Neutrophil (primary cell): Measurements from ENCODE around the gene AGA.
A peak's percentile ranks its signal among the peaks of the same experiment; 100 is the strongest.

Experiments used
- H3K27ac ChIP-seq: fragments of 200-600 bp; sonication (generic); 2 replicates; pipeline ENCODE4 v1.5.1; 2016; ENCODE audit warnings: mild to moderate bottlenecking, moderate library complexity
- H3K27me3 ChIP-seq: fragments of 200-600 bp; sonication (generic); 2 replicates; pipeline ENCODE4 v1.6.0; 2016; ENCODE audit warnings: mild to moderate bottlenecking
- H3K36me3 ChIP-seq: fragments of 200-600 bp; sonication (generic); 2 replicates; pipeline ENCODE4 v1.5.1; 2017
- H3K4me1 ChIP-seq, 2 experiments: fragments of 200-600 bp in 1 of 2; sonication (generic) in 1 of 2; 1 replicate in 1 of 2; 2 replicates in 1 of 2; pipeline versions ENCODE4 v1.5.1 to v1.6.1; 2013 to 2016; ENCODE audit warnings: low read depth in 1 of 2, low read length in 1 of 2, mild to moderate bottlenecking in 1 of 2, moderate library complexity in 1 of 2; ENCODE audit not compliant: control insufficient read depth in 1 of 2, insufficient read depth in 1 of 2
- H3K4me3 ChIP-seq, 2 experiments: fragments of 200-600 bp in 1 of 2; sonication (generic) in 1 of 2; 1 replicate in 1 of 2; 2 replicates in 1 of 2; pipeline ENCODE4 v1.5.1; 2013 to 2016; ENCODE audit warnings: low read depth in 1 of 2, low read length in 1 of 2, mild to moderate bottlenecking in 1 of 2, moderate library complexity in 1 of 2
- H3K9me3 ChIP-seq: fragments of 200-600 bp; sonication (generic); 2 replicates; pipeline ENCODE4 v1.5.1; 2016
- CTCF ChIP-seq: fragments of 200-600 bp; sonication (generic); IDR thresholded peaks from 2 replicates; pipeline ENCODE4 v1.5.1; 2016; ENCODE audit warnings: antibody characterized with exemption

The AGA gene

GRCh38 chr4:177485528-177485927, 43.3 kb upstream of the AGA start:
- H3K4me1 ChIP-seq = peaks cover 28 to 30% of the 10 kb centered on the region in 2 experiments
- H3K27ac ChIP-seq = peak overlapping the region; percentile 74
- no peaks in the 10 kb centered on the region for H3K36me3 ChIP-seq
- H3K9me3 ChIP-seq = no peaks in the 10 kb centered on the region
- no peak overlapping the region for H3K4me3 ChIP-seq
- TF ChIP-seq CTCF = no peak
- no peaks in the 10 kb centered on the region for H3K27me3 ChIP-seq

DNA sequence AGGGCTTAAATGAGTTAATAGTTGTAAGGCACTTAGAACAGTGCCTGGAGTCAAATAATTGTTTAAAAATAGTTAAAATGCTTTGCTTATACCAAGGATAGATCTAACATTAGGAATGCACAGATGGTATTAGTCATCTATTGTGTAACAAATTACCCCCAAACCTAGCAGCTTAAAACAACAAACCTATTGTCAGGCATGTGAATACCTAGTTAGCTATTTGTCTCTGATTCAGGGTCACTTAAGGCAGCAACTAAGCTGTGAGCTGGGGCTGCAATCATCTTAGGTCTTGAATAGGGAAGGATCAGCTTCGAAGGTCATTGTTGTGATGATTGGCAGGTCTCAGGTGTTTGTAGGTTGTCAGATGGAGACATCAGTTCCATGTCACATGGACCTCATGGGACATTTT, 42.4 kb upstream of the AGA start:
- peak overlapping the region; percentile 74 for H3K27ac ChIP-seq
- H3K4me3 ChIP-seq = no peak overlapping the region
- H3K36me3 ChIP-seq = no peaks in the 10 kb centered on the region
- H3K4me1 ChIP-seq = peaks cover 28 to 30% of the 10 kb centered on the region in 2 experiments
- H3K27me3 ChIP-seq = no peaks in the 10 kb centered on the region
- TF ChIP-seq CTCF = no peak
- H3K9me3 ChIP-seq = no peaks in the 10 kb centered on the region

GRCh38 chr4:177483760-177484159, 41.5 kb upstream of the AGA start:
- Histone ChIP-seq H3K9me3 (no peaks in the 10 kb centered on the region), H3K4me1 (peaks cover 28 to 30% of the 10 kb centered on the region in 2 experiments), H3K27ac (peak overlapping the region; percentile 74), H3K4me3 (no peak overlapping the region), H3K27me3 (no peaks in the 10 kb centered on the region), H3K36me3 (no peaks in the 10 kb centered on the region)
- TF ChIP-seq CTCF = no peak

DNA sequence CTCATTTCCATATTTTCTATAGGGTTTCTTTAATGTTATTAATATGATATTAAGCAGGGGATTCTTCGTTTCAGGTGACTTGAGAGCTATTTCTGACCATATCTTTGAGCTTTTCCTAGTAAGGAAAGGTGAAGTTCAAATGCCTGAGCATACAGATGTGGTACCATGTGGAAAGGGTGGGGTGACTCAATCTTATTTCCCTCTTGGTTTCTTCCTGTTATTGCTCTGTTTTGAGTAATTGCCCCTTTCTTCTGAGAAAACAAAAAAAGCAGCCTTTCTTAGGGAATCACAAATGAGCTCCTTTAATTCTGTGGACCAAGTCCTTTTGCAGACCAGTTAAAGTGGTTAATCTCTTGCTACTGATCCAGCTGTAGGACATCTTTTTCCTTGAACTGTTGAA, 41.0 kb upstream of the AGA start:
- Histone ChIP-seq H3K27ac (peak overlapping the region; percentile 74), H3K27me3 (no peaks in the 10 kb centered on the region), H3K4me1 (peaks cover 28 to 30% of the 10 kb centered on the region in 2 experiments), H3K4me3 (no peak overlapping the region), H3K9me3 (no peaks in the 10 kb centered on the region), H3K36me3 (no peaks in the 10 kb centered on the region)
- TF ChIP-seq CTCF = no peak

- Histone ChIP-seq H3K4me3 (no peak overlapping the region), H3K36me3 (no peaks in the 10 kb centered on the region), H3K27ac (no peak overlapping the region), H3K4me1 (peaks cover 28 to 30% of the 10 kb centered on the region in 2 experiments), H3K27me3 (no peaks in the 10 kb centered on the region), H3K9me3 (no peaks in the 10 kb centered on the region)
- TF ChIP-seq CTCF = no peak
These were observed 40.1 kb upstream of the AGA start for GRCh38 chr4:177482367-177482766.

DNA sequence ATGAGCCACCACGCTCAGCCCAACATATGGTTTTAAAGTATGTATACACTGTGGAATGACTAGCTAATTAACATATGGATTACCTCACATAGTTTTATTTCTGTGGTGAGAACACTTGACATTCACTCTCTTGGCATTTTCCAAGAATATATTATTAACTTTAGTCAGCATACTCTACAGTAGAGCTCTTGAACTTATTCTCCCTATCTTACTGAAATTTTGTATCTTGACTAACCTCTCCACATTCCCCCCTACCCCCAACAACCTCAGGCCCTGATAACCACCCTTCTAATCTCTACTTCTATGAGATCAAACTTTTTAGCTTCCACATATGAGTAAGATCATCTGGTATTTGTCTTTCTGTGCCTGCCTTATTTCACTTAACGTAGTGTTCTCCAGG, 38.6 kb upstream of the AGA start:
- no peaks in the 10 kb centered on the region for H3K27me3 ChIP-seq
- H3K9me3 ChIP-seq = no peaks in the 10 kb centered on the region
- no peak overlapping the region for H3K4me3 ChIP-seq
- no peaks in the 10 kb centered on the region for H3K36me3 ChIP-seq
- peaks cover 28 to 30% of the 10 kb centered on the region in 2 experiments for H3K4me1 ChIP-seq
- no peak overlapping the region for H3K27ac ChIP-seq
- no peak for TF ChIP-seq CTCF
